IMR-90 (cell line): ENCODE measurements around the gene DUOX1. TPM values are rescaled to one million over a fixed set of nuclear protein-coding genes. Genes with fewer than 3 reads are reported as not detected.

ENCODE experiments used
- ATAC-seq: fragments of 200-7000 bp; cut with Tn5 transposase; 2 replicates; pipeline ENCODE4 v1.9.1; 2020; ENCODE audit warnings: low read depth, mild to moderate bottlenecking, moderate library complexity
- BruUV-seq: library from RNA; stranded (reverse); fragments of 400-500 nt; replicated peaks from 2 replicates; lab custom pipeline; 2021; lab: Mats Ljungman, UMichigan
- CTCF ChIA-PET: fragments of 300-600 bp; formaldehyde crosslinking; extraction: SDS; loops from one replicate; lab custom pipeline; 2021; ENCODE audit warnings: antibody characterized with exemption; lab: Yijun Ruan, JAX
- POLR2A ChIA-PET: fragments of 300-600 bp; sonication (Branson Sonifier 250); formaldehyde crosslinking; loops from one replicate; lab custom pipeline; 2022; ENCODE audit warnings: antibody characterized with exemption; ENCODE audit not compliant: unreplicated experiment; lab: Charles Lee
- DNase-seq: peaks from one replicate; pipeline ENCODE4 v3.0.0; 2013
- H2AFZ ChIP-seq: replicated peaks from 2 replicates; pipeline ENCODE3; 2013; ENCODE audit warnings: low read length, mild to moderate bottlenecking; ENCODE audit not compliant: poor library complexity
- H2AK5ac ChIP-seq: 2 replicates; pipeline ENCODE4 v1.6.1; 2013; ENCODE audit warnings: low read depth, low read length, inconsistent platforms
- H2AK9ac ChIP-seq: replicated peaks from 2 replicates; pipeline ENCODE3; 2013; ENCODE audit warnings: mild to moderate bottlenecking, low read depth, low read length, moderate library complexity; ENCODE audit not compliant: poor library complexity
- H2BK120ac ChIP-seq: 2 replicates; pipeline ENCODE4 v1.6.1; 2013; ENCODE audit warnings: low read depth, low read length, inconsistent platforms
- H2BK15ac ChIP-seq: 3 replicates; pipeline ENCODE4 v1.6.1; 2013; ENCODE audit warnings: low read depth, low read length, inconsistent platforms
- H2BK20ac ChIP-seq: 2 replicates; pipeline ENCODE4 v1.6.1; 2013; ENCODE audit warnings: low read depth, mild to moderate bottlenecking, inconsistent platforms, low read length, moderate library complexity
- H2BK5ac ChIP-seq: 2 replicates; pipeline ENCODE4 v1.6.1; 2013; ENCODE audit warnings: mild to moderate bottlenecking, low read depth, low read length, inconsistent platforms; ENCODE audit not compliant: poor library complexity, severe bottlenecking
- H3K14ac ChIP-seq: replicated peaks from 2 replicates; pipeline ENCODE4 v1.6.1; 2013; ENCODE audit warnings: low read depth, low read length, inconsistent platforms
- H3K18ac ChIP-seq: 2 replicates; pipeline ENCODE4 v1.6.1; 2013; ENCODE audit warnings: low read depth, low read length, control low read depth
- H3K23ac ChIP-seq: 2 replicates; pipeline ENCODE4 v1.6.1; 2013; ENCODE audit warnings: low read depth, low read length, inconsistent platforms
- H3K27ac ChIP-seq: 2 replicates; pipeline ENCODE4 v1.5.1; 2013; ENCODE audit warnings: mild to moderate bottlenecking, control low read depth, low read length; ENCODE audit not compliant: insufficient read depth
- H3K27me3 ChIP-seq: 2 replicates; pipeline ENCODE4 v1.6.1; 2013; ENCODE audit warnings: low read length; ENCODE audit not compliant: control insufficient read depth, insufficient read depth
- H3K36me3 ChIP-seq: 2 replicates; pipeline ENCODE4 v1.6.1; 2013; ENCODE audit warnings: low read length, mixed read lengths; ENCODE audit not compliant: control insufficient read depth, insufficient read depth
- H3K4ac ChIP-seq: 2 replicates; pipeline ENCODE4 v1.6.1; 2013; ENCODE audit warnings: low read depth, low read length, inconsistent platforms
- H3K4me1 ChIP-seq: 2 replicates; pipeline ENCODE4 v1.6.1; 2013; ENCODE audit warnings: low read length, mixed read lengths; ENCODE audit not compliant: control insufficient read depth, insufficient read depth
- H3K4me2 ChIP-seq: 2 replicates; pipeline ENCODE4 v1.6.1; 2013; ENCODE audit warnings: low read depth, mild to moderate bottlenecking, control low read depth, low read length, moderate library complexity
- H3K4me3 ChIP-seq: 2 replicates; pipeline ENCODE4 v1.5.1; 2013; ENCODE audit warnings: low read depth, mild to moderate bottlenecking, control low read depth, low read length, moderate library complexity; ENCODE audit not compliant: insufficient read depth
- H3K56ac ChIP-seq: 2 replicates; pipeline ENCODE4 v1.6.1; 2013; ENCODE audit warnings: low read length, inconsistent platforms; ENCODE audit not compliant: insufficient read depth; ENCODE audit errors: extremely low read depth
- H3K79me1 ChIP-seq, 2 experiments: 2 replicates each; pipeline ENCODE4 v1.6.1; 2013; ENCODE audit warnings: low read length in 2 of 2, inconsistent platforms in 1 of 2, low read depth in 1 of 2
- H3K9ac ChIP-seq: 2 replicates; pipeline ENCODE4 v1.6.1; 2013; ENCODE audit warnings: low read depth, low read length, control low read depth
- H3K9me1 ChIP-seq: 2 replicates; pipeline ENCODE4 v1.6.1; 2013; ENCODE audit warnings: low read length, inconsistent platforms; ENCODE audit not compliant: insufficient read depth
- H3K9me3 ChIP-seq: 2 replicates; pipeline ENCODE4 v1.6.1; 2013; ENCODE audit warnings: low read length; ENCODE audit not compliant: control insufficient read depth, insufficient read depth
- H4K20me1 ChIP-seq: 2 replicates; pipeline ENCODE4 v1.6.1; 2013; ENCODE audit warnings: low read length, inconsistent platforms; ENCODE audit not compliant: insufficient read depth
- H4K5ac ChIP-seq: 2 replicates; pipeline ENCODE4 v1.6.1; 2013; ENCODE audit warnings: mild to moderate bottlenecking, low read depth, low read length, control low read depth
- H4K8ac ChIP-seq, 2 experiments: 2 replicates each; pipeline ENCODE4 v1.6.1; 2013; ENCODE audit warnings: low read depth in 2 of 2, low read length in 2 of 2, control low read depth in 1 of 2, inconsistent platforms in 1 of 2
- H4K91ac ChIP-seq: 2 replicates; pipeline ENCODE4 v1.6.1; 2013; ENCODE audit warnings: low read depth, low read length, inconsistent platforms; ENCODE audit not compliant: insufficient read depth
- BHLHE40 ChIP-seq: fragments of 150-350 bp; IDR thresholded peaks from 2 replicates; pipeline ENCODE4 v1.6.1; 2016; ENCODE audit warnings: mild to moderate bottlenecking, low read depth, low read length
- CTCF ChIP-seq: conservative IDR thresholded peaks from 2 replicates; pipeline ENCODE4 v1.5.1; 2012; ENCODE audit warnings: mild to moderate bottlenecking, low read depth, low read length, improper control_type of control experiment
- POLR2A ChIP-seq: IDR thresholded peaks from 2 replicates; pipeline ENCODE4 v1.6.1; 2012; ENCODE audit warnings: mild to moderate bottlenecking, low read depth, low read length
- USF2 ChIP-seq: fragments of 150-350 bp; IDR thresholded peaks from 2 replicates; pipeline ENCODE4 v1.6.1; 2017; ENCODE audit warnings: mild to moderate bottlenecking, antibody characterized with exemption, low read length, low read depth
- WGBS, 2 experiments: methylation state at CpG; one replicate each; pipeline versions ENCODE4 v1.1.5 to v1.1.7; 2013; ENCODE audit warnings: missing lambda C conversion rate in 2 of 2; ENCODE audit not compliant: insufficient read length in 1 of 2; ENCODE audit errors: extremely low coverage in 2 of 2; 5-methylcytosine and 5-hydroxymethylcytosine counted together
- dilution Hi-C: fragments of 300-500 bp; cut with HindIII; formaldehyde crosslinking; loops from one replicate; pipeline ENCODE4 v1.14.3; 2018; ENCODE audit warnings: low sequenced_read_pairs; ENCODE audit not compliant: unreplicated experiment
- in situ Hi-C: fragments of 300-500 bp; cut with MboI; formaldehyde crosslinking; loops from 3 replicates; pipeline ENCODE4 v1.14.3; 2019; ENCODE audit warnings: low sequenced_read_pairs, inconsistent platforms, mixed read lengths
- intact Hi-C: fragments of 100-400 bp; cut with micrococcal nuclease; formaldehyde crosslinking; loops from 2 replicates; pipeline ENCODE4 v1.10.0; 2022
- polyA plus RNA-seq, 3 experiments: library from polyadenylated mRNA; depleted of rRNA; stranded (reverse); fragments of >200 nt; gene quantifications; 2 replicates each; pipeline ENCODE4 v1.2.3, GENCODE V29; 2012; ENCODE audit warnings: low replicate concordance in 1 of 3
- total RNA-seq: library from RNA; depleted of rRNA; stranded (reverse); fragments of >200 nt; gene quantifications from 2 replicates; pipeline ENCODE4 v1.2.3, GENCODE V29; 2012

Gene DUOX1
- total and polyA plus RNA-seq, 2 of the 4 experiments (the other 2 are of a cell fraction) = not detected

GRCh38 chr15:45179221-45179985 is 49.6 kb downstream of the DUOX1 start:
- Histone ChIP-seq H4K91ac (no peak overlapping the region), H4K20me1 (no peaks in the 10 kb centered on the region; the same call in 1 of the 2 replicates), H3K18ac (no peak overlapping the region), H3K9ac (no peak overlapping the region), H3K27me3 (no peaks in the 10 kb centered on the region), H3K4me1 (no peaks in the 10 kb centered on the region), H3K14ac (no peak overlapping the region), H2BK15ac (no peak overlapping the region), H2BK5ac (no peak overlapping the region), H3K56ac (no peak overlapping the region), H2AK9ac (peak overlapping the region; percentile 53), H3K23ac (no peak overlapping the region), H3K27ac (no peak overlapping the region), H3K79me1 (no peaks in the 10 kb centered on the region), H4K8ac (no peak overlapping the region), H3K4ac (no peak overlapping the region), H3K9me3 (no peaks in the 10 kb centered on the region), H2AFZ (peak overlapping the region; percentile 36), H4K5ac (no peak overlapping the region), H3K4me3 (no peak overlapping the region), H3K36me3 (peaks cover 3% of the 10 kb centered on the region), H3K4me2 (no peak overlapping the region), H2BK120ac (no peak overlapping the region), H3K9me1 (0 out of 2 replicates have a peak, but pooled peaks cover 4% of the 10 kb centered on the region), H2BK20ac (no peak overlapping the region), H2AK5ac (no peak overlapping the region)
- DNase-seq (no peak), ATAC-seq (no peak)
- in situ Hi-C loops = loop anchor here (25.0 kb wide), 1 partner anchor 433 kb away; no protein-coding TSS in a partner anchor
- intact Hi-C loops = no loop called here
- BruUV-seq = no TSS peak
- dilution Hi-C loops = no loop called here
- TF ChIP-seq USF2 (no peak), BHLHE40 (no peak), CTCF (0 out of 2 replicates have a peak, but pooled peaks have one; percentile 21), POLR2A (no peak)
- WGBS, 2 experiments = 94% methylated on average over 5 of the region's 13 CpGs; no CpG with 5 or more reads in 1 of the 2 experiments
- CTCF ChIA-PET = no interaction called here
- POLR2A ChIA-PET = no interaction called here
